Smooth muscle cell (in vitro differentiated cells): Measurements from ENCODE around the gene FGF1. TPM values are rescaled to one million over a fixed set of nuclear protein-coding genes. Genes with fewer than 3 reads are reported as not detected.

Source experiments
- DNase-seq: peaks from one replicate; lab custom pipeline; 2025; ENCODE audit not compliant: unreplicated experiment; lab: John Stamatoyannopoulos, UW
- H2AFZ ChIP-seq: fragments of 200-600 bp; sonication (generic); 2 replicates; pipeline ENCODE4 v1.6.0; 2016; ENCODE audit warnings: antibody characterized with exemption, low read depth, mild to moderate bottlenecking
- H3F3A ChIP-seq: fragments of 200-600 bp; sonication (generic); 2 replicates; pipeline ENCODE4 v1.6.0; 2017; ENCODE audit warnings: antibody characterized with exemption, low read depth
- H3K27ac ChIP-seq: fragments of 200-600 bp; sonication (generic); 2 replicates; pipeline ENCODE4 v1.5.1; 2016; ENCODE audit warnings: low read depth, mild to moderate bottlenecking
- H3K27me3 ChIP-seq: fragments of 200-600 bp; sonication (generic); 2 replicates; pipeline ENCODE4 v1.6.1; 2016; ENCODE audit warnings: low read depth, mild to moderate bottlenecking
- H3K36me3 ChIP-seq: fragments of 200-600 bp; sonication (generic); 2 replicates; pipeline ENCODE4 v1.5.1; 2016; ENCODE audit warnings: low read depth
- H3K4me1 ChIP-seq: fragments of 200-600 bp; sonication (generic); 2 replicates; pipeline ENCODE4 v1.5.1; 2016; ENCODE audit warnings: low read depth
- H3K4me2 ChIP-seq: fragments of 200-600 bp; sonication (generic); 2 replicates; pipeline ENCODE4 v1.6.0; 2016; ENCODE audit warnings: mild to moderate bottlenecking
- H3K4me3 ChIP-seq: fragments of 200-600 bp; sonication (generic); 2 replicates; pipeline ENCODE4 v1.5.1; 2016; ENCODE audit warnings: mild to moderate bottlenecking
- H3K79me2 ChIP-seq: fragments of 200-600 bp; sonication (generic); 2 replicates; pipeline ENCODE4 v1.6.0; 2016; ENCODE audit warnings: low read depth, mild to moderate bottlenecking
- H3K9ac ChIP-seq: fragments of 200-600 bp; sonication (generic); 2 replicates; pipeline ENCODE4 v1.6.0; 2016; ENCODE audit warnings: low read depth
- H3K9me3 ChIP-seq: fragments of 200-600 bp; sonication (generic); replicated peaks from 2 replicates; pipeline ENCODE4 v1.5.1; 2016; ENCODE audit warnings: low read depth
- H4K20me1 ChIP-seq: fragments of 200-600 bp; sonication (generic); 2 replicates; pipeline ENCODE4 v1.6.0; 2016; ENCODE audit warnings: low read depth
- WGBS: methylation state at CpG from one replicate; pipeline ENCODE4 v1.1.7; 2016; ENCODE audit warnings: low lambda C conversion rate; 5-methylcytosine and 5-hydroxymethylcytosine counted together
- polyA plus RNA-seq: library from polyadenylated mRNA; unstranded; fragments of >200 nt; fragmentation: Nextera tagmentation; extraction: Ambion mirVana; gene quantifications from 2 replicates; pipeline ENCODE4 v1.2.1, GENCODE V29; 2016
- total RNA-seq: library from RNA; depleted of rRNA; stranded (reverse); fragments of >200 nt; gene quantifications from 2 replicates; pipeline ENCODE4 v1.2.3, GENCODE V29; 2014
- TF ChIP-seq, protein P1 (sequence below): fragments of 200-600 bp; sonication (generic); IDR thresholded peaks from 2 replicates; pipeline ENCODE4 v1.5.1; 2017; ENCODE audit warnings: borderline replicate concordance, mild to moderate bottlenecking, antibody characterized with exemption; ENCODE audit not compliant: insufficient read depth, poor library complexity, severe bottlenecking

FGF1 gene
- total and polyA plus RNA-seq, 2 experiments from 2014 or later, result 91.7 to 111 TPM

DNA sequence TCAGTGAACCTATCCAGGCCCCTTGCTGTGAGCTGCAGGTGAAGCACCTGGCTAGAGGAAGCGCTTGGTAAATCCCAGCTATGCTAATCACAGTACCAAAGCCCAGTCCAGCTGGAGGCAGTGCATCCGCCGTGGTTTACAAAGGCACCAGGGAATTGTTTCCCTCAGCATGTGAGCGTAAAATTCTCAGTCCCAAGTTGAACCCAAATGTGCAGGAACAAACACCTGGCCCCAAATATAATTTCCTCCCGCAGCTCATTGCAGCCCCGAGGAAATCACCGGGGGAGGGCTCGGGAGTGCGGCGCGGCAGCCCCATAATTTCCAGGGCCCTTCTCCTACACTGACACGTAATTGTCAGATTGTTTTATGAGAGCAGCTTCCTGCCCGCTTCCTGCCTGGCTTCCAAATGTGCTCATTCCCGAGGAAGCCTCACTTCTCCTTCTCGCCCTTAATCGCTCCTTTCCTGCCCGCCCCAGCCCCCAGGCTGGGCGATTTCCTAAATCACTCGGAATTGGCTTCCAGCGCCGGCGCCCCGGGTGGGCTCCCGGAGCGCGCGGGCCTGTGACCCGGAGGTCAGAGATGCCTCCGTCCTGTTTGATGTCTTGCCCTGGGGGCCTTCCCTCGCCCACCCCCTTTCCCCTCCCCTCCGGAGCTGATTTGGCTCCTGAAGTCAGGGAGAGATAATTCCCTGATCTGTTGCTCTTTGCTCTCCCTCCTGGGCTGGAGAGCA lies 134.4 kb downstream of the FGF1 start:
- Histone ChIP-seq H3K9ac (peak overlapping the region; percentile 31), H3K27ac (peak overlapping the region; percentile 55)
- DNase-seq, result no peak

DNA sequence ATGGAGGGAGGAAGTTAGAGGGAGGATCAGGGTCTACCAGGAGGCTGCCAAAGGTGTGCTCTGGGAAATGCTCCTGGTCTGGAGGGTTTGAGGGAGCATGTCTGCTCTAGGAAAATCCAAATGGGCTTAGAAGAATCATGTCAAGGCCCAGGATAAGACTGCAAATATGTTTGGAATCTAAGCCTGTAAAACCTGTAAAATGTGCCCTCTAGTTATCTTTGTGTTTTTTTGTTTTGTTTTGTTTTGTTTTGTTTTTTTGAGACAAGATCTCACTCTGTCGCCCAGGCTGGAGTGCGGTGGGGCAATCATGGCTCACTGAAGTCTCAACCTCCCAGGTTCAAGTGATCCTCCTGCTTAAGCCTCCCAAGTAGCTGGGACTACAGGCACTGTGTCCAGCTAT lies 135.4 kb downstream of the FGF1 start:
- 78% methylated on average over 2 of the region's 2 CpGs for WGBS

More for the DNA sequence above, 134.4 kb downstream of the FGF1 start:
- no peaks in the 10 kb centered on the region for H3K79me2 ChIP-seq
- peak overlapping the region; percentile 91 for H3K4me2 ChIP-seq
- H3K4me1 ChIP-seq, result peaks cover 10% of the 10 kb centered on the region
- no peaks in the 10 kb centered on the region for H3K27me3 ChIP-seq
- no peaks in the 10 kb centered on the region for H3F3A ChIP-seq
- H3K4me3 ChIP-seq, result peak overlapping the region; percentile 39
- H4K20me1 ChIP-seq, result no peaks in the 10 kb centered on the region
- peak overlapping the region; percentile 84 for H2AFZ ChIP-seq
- H3K9me3 ChIP-seq, result no peaks in the 10 kb centered on the region
- 4% methylated on average over 30 of the region's 31 CpGs for WGBS
- H3K36me3 ChIP-seq, result no peaks in the 10 kb centered on the region
- TF ChIP-seq, protein P1, sequence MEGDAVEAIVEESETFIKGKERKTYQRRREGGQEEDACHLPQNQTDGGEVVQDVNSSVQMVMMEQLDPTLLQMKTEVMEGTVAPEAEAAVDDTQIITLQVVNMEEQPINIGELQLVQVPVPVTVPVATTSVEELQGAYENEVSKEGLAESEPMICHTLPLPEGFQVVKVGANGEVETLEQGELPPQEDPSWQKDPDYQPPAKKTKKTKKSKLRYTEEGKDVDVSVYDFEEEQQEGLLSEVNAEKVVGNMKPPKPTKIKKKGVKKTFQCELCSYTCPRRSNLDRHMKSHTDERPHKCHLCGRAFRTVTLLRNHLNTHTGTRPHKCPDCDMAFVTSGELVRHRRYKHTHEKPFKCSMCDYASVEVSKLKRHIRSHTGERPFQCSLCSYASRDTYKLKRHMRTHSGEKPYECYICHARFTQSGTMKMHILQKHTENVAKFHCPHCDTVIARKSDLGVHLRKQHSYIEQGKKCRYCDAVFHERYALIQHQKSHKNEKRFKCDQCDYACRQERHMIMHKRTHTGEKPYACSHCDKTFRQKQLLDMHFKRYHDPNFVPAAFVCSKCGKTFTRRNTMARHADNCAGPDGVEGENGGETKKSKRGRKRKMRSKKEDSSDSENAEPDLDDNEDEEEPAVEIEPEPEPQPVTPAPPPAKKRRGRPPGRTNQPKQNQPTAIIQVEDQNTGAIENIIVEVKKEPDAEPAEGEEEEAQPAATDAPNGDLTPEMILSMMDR, result no peak

DNA sequence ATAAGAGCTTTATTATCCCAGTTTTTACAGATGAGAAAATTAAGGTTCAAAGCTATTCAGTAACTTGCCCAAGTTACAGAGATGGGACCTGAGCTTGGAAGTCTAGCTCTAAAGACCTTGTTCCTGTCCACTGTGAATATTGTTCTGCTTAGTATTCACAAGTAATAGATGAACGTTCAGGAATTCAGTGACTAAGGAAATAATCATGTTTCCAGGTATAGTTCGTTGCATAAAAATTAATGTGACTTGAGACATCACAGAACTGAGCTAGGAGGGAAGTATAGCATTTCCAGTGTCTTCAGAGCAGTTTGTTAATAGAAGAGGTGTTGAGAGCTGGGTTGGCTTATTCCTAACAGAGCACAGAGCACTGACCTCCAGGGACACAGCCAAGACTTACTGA lies 136.1 kb downstream of the FGF1 start:
- Histone ChIP-seq H3K79me2 (no peaks in the 10 kb centered on the region), H3K36me3 (no peaks in the 10 kb centered on the region), H3K27me3 (no peaks in the 10 kb centered on the region), H3K27ac (no peak overlapping the region), H3K4me1 (peaks cover 15% of the 10 kb centered on the region), H4K20me1 (no peaks in the 10 kb centered on the region), H2AFZ (no peak overlapping the region), H3K4me3 (no peak overlapping the region), H3K4me2 (no peak overlapping the region), H3K9me3 (no peaks in the 10 kb centered on the region), H3K9ac (no peak overlapping the region), H3F3A (peaks cover 10% of the 10 kb centered on the region)
- 66% methylated on average over 2 of the region's 2 CpGs for WGBS
- no peak for DNase-seq
- TF ChIP-seq, protein P1, result no peak

More for the DNA sequence above, 135.4 kb downstream of the FGF1 start:
- no peaks in the 10 kb centered on the region for H3K27me3 ChIP-seq
- no peak for DNase-seq
- no peaks in the 10 kb centered on the region for H3K9me3 ChIP-seq
- H4K20me1 ChIP-seq, result no peaks in the 10 kb centered on the region
- no peak overlapping the region for H2AFZ ChIP-seq
- peaks cover 4% of the 10 kb centered on the region for H3F3A ChIP-seq
- no peak overlapping the region for H3K27ac ChIP-seq
- no peak overlapping the region for H3K9ac ChIP-seq
- H3K4me1 ChIP-seq, result peaks cover 10% of the 10 kb centered on the region
- TF ChIP-seq, protein P1, result no peak
- no peak overlapping the region for H3K4me3 ChIP-seq
- H3K36me3 ChIP-seq, result no peaks in the 10 kb centered on the region
- H3K4me2 ChIP-seq, result peak overlapping the region; percentile 2
- H3K79me2 ChIP-seq, result no peaks in the 10 kb centered on the region
